ENCODE results near the gene PDE11A. TPM values are rescaled to one million over a fixed set of nuclear protein-coding genes. Genes with fewer than 3 reads are reported as not detected.

Gene PDE11A
- total RNA-seq, 3 donors from 2014 or later: 0.96 to 2.3 (median 2.2) TPM

GRCh38 chr2:177727577-177728398 is 344.8 kb downstream of the PDE11A start:
- Histone ChIP-seq H3K27ac (no peak overlapping the region), H3K9me3 (no peaks in the 10 kb centered on the region), H3K27me3 (no peaks in the 10 kb centered on the region), H3K4me1 (no peaks in the 10 kb centered on the region), H3K36me3 (no peaks in the 10 kb centered on the region), H3K4me3 (no peak overlapping the region)
- intact Hi-C loops (cut with DNase I; ENCODE audit: low total_unique reads): loop anchor here (5.0 kb wide), 1 partner anchor 445 kb away; no protein-coding TSS in a partner anchor
- TF ChIP-seq POLR2A (IDR thresholded peaks at IDR 0.05) (no peak), POLR2AphosphoS5 (IDR thresholded peaks at IDR 0.05) (no peak)
- TF ChIP-seq, protein P1, sequence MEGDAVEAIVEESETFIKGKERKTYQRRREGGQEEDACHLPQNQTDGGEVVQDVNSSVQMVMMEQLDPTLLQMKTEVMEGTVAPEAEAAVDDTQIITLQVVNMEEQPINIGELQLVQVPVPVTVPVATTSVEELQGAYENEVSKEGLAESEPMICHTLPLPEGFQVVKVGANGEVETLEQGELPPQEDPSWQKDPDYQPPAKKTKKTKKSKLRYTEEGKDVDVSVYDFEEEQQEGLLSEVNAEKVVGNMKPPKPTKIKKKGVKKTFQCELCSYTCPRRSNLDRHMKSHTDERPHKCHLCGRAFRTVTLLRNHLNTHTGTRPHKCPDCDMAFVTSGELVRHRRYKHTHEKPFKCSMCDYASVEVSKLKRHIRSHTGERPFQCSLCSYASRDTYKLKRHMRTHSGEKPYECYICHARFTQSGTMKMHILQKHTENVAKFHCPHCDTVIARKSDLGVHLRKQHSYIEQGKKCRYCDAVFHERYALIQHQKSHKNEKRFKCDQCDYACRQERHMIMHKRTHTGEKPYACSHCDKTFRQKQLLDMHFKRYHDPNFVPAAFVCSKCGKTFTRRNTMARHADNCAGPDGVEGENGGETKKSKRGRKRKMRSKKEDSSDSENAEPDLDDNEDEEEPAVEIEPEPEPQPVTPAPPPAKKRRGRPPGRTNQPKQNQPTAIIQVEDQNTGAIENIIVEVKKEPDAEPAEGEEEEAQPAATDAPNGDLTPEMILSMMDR (IDR thresholded peaks at IDR 0.05): no peak
- DNase-seq (ENCODE audit: low spot score in 2 of 2): no peak

DNA sequence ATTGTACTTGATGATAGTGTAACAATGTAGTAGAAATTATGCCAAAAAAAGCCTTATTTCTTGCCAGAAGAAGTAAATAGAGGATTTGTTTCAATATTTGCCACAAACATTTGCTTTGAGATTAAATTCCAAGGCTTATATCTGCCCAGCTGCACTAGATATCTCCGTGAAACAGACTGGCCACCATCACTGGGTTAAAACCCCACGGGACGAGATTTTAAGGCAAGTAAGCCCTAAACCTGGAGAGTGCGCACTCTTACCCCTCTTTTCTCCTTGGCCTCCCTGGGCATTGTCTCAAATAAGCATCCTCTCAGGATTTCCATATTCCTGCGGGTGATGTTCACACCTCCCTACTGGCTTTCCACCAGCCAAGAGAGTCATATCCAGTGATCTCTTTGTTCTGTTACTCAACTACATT is 345.6 kb downstream of the PDE11A start:
- no peaks in the 10 kb centered on the region for H3K9me3 ChIP-seq
- no peaks in the 10 kb centered on the region for H3K4me1 ChIP-seq
- DNase-seq (ENCODE audit: low spot score in 2 of 2): no peak
- intact Hi-C loops (cut with DNase I; ENCODE audit: low total_unique reads): loop anchor here (5.0 kb wide), 1 partner anchor 445 kb away; no protein-coding TSS in a partner anchor
- H3K27ac ChIP-seq: no peak overlapping the region
- H3K4me3 ChIP-seq: no peak overlapping the region
- TF ChIP-seq POLR2AphosphoS5 (IDR thresholded peaks at IDR 0.05) (no peak), POLR2A (IDR thresholded peaks at IDR 0.05) (no peak)
- TF ChIP-seq, protein P1 (IDR thresholded peaks at IDR 0.05): no peak
- no peaks in the 10 kb centered on the region for H3K27me3 ChIP-seq
- H3K36me3 ChIP-seq: no peaks in the 10 kb centered on the region

GRCh38 chr2:177724398-177725287 is 347.9 kb downstream of the PDE11A start:
- Histone ChIP-seq H3K4me1 (no peaks in the 10 kb centered on the region), H3K9me3 (no peaks in the 10 kb centered on the region), H3K27ac (no peak overlapping the region), H3K36me3 (no peaks in the 10 kb centered on the region), H3K27me3 (no peaks in the 10 kb centered on the region), H3K4me3 (no peak overlapping the region)
- intact Hi-C loops (cut with DNase I; ENCODE audit: low total_unique reads): loop anchor here (5.0 kb wide), 1 partner anchor 442 kb away; no protein-coding TSS in a partner anchor
- no peak for DNase-seq (ENCODE audit: low spot score in 2 of 2)
- TF ChIP-seq POLR2A (IDR thresholded peaks at IDR 0.05) (no peak), POLR2AphosphoS5 (IDR thresholded peaks at IDR 0.05) (no peak)
- TF ChIP-seq, protein P1 (IDR thresholded peaks at IDR 0.05): peak; percentile 63 to 73 (median 70)

- no peaks in the 10 kb centered on the region for H3K9me3 ChIP-seq
- no peak for DNase-seq (ENCODE audit: low spot score in 2 of 2)
- intact Hi-C loops (cut with DNase I; ENCODE audit: low total_unique reads): no loop called here
- no peaks in the 10 kb centered on the region for H3K4me1 ChIP-seq
- no peak for TF ChIP-seq POLR2A (IDR thresholded peaks at IDR 0.05)
- TF ChIP-seq POLR2AphosphoS5 (IDR thresholded peaks at IDR 0.05): no peak
- TF ChIP-seq, protein P1 (IDR thresholded peaks at IDR 0.05): no peak
- H3K36me3 ChIP-seq: no peaks in the 10 kb centered on the region
- no peaks in the 10 kb centered on the region for H3K27me3 ChIP-seq
- no peak overlapping the region for H3K4me3 ChIP-seq
- H3K27ac ChIP-seq: no peak overlapping the region
Measured at GRCh38 chr2:177723235-177723634, 349.3 kb downstream of the PDE11A start.
